HG03045 (cell line): ENCODE measurements around the gene EXTL1.
A peak's percentile ranks its signal among the peaks of the same experiment; 100 is the strongest.

ENCODE experiments used
- ATAC-seq: cut with Tn5 transposase; IDR thresholded peaks from one replicate; pipeline ENCODE4 v1.9.1; 2021; ENCODE audit warnings: mild to moderate bottlenecking, moderate library complexity; ENCODE audit not compliant: unreplicated experiment

The EXTL1 gene

GRCh38 chr1:26022404-26022779 is 817 bp downstream of the EXTL1 start:
- no peak for ATAC-seq

- ATAC-seq: no peak
These were observed 1.4 kb downstream of the EXTL1 start for GRCh38 chr1:26023009-26023408.

GRCh38 chr1:26023826-26024225 is 2.3 kb downstream of the EXTL1 start:
- ATAC-seq: no peak

- no peak for ATAC-seq
These were observed 3.5 kb downstream of the EXTL1 start for GRCh38 chr1:26025060-26025459.

- ATAC-seq: no peak
These were observed 3.9 kb downstream of the EXTL1 start for GRCh38 chr1:26025517-26025916.

- ATAC-seq: no peak
These were observed 6.3 kb downstream of the EXTL1 start for GRCh38 chr1:26027716-26028489.

GRCh38 chr1:26028490-26028980 is 7.0 kb downstream of the EXTL1 start:
- no peak for ATAC-seq

- ATAC-seq: no peak
These were observed 7.7 kb downstream of the EXTL1 start for GRCh38 chr1:26029054-26029863.

GRCh38 chr1:26029864-26030481 is 8.4 kb downstream of the EXTL1 start:
- no peak for ATAC-seq

- no peak for ATAC-seq
These were observed 9.6 kb downstream of the EXTL1 start for GRCh38 chr1:26031196-26031595.

- ATAC-seq: no peak
These were observed 10.1 kb downstream of the EXTL1 start for GRCh38 chr1:26031611-26032220.

GRCh38 chr1:26032656-26033357 is 11.2 kb downstream of the EXTL1 start:
- no peak for ATAC-seq

- no peak for ATAC-seq
These were observed 13.1 kb downstream of the EXTL1 start for GRCh38 chr1:26034504-26035202.

- peak; percentile 85 for ATAC-seq
These were observed 13.8 kb downstream of the EXTL1 start for GRCh38 chr1:26035203-26035958.

- peak; percentile 72 for ATAC-seq
These were observed 14.6 kb downstream of the EXTL1 start for GRCh38 chr1:26035959-26036755.

GRCh38 chr1:26036756-26037281 is 15.2 kb downstream of the EXTL1 start:
- no peak for ATAC-seq

- ATAC-seq: no peak
These were observed 16.3 kb downstream of the EXTL1 start for GRCh38 chr1:26037904-26038303.

GRCh38 chr1:26038477-26038876 is 16.9 kb downstream of the EXTL1 start:
- ATAC-seq: no peak
